ENCODE results near the gene CDH15.

DNA sequence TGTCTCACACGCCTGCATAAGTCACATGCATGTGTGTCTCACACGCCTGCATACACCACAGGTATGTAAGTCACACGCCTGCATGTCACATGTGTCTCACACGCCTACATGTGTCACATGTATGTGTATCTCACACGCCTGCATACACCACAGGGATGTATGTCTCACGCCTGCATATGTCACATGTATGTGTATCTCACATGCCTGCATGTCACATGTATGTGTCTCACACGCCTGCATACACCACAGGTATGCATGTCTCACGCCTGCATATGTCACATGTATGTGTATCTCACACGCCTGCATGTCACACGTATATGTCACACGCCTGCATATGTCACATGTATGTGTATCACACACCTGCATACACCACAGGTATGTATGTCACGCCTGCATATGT lies 13.8 kb upstream of the CDH15 start:
- TF ChIP-seq, protein P1, sequence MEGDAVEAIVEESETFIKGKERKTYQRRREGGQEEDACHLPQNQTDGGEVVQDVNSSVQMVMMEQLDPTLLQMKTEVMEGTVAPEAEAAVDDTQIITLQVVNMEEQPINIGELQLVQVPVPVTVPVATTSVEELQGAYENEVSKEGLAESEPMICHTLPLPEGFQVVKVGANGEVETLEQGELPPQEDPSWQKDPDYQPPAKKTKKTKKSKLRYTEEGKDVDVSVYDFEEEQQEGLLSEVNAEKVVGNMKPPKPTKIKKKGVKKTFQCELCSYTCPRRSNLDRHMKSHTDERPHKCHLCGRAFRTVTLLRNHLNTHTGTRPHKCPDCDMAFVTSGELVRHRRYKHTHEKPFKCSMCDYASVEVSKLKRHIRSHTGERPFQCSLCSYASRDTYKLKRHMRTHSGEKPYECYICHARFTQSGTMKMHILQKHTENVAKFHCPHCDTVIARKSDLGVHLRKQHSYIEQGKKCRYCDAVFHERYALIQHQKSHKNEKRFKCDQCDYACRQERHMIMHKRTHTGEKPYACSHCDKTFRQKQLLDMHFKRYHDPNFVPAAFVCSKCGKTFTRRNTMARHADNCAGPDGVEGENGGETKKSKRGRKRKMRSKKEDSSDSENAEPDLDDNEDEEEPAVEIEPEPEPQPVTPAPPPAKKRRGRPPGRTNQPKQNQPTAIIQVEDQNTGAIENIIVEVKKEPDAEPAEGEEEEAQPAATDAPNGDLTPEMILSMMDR (IDR thresholded peaks at IDR 0.05): no peak
- no peak for TF ChIP-seq EZH2phosphoT487 (IDR thresholded peaks at IDR 0.05)

All from neural progenitor cell (in vitro differentiated cells).